Measurements from ENCODE around the gene PLSCR3.
"Not testable (repeated sequence)": the region's sequence is repeated elsewhere in the genome, so short reads cannot be mapped to it uniquely, and the experiment has no call there.

Gene PLSCR3

DNA sequence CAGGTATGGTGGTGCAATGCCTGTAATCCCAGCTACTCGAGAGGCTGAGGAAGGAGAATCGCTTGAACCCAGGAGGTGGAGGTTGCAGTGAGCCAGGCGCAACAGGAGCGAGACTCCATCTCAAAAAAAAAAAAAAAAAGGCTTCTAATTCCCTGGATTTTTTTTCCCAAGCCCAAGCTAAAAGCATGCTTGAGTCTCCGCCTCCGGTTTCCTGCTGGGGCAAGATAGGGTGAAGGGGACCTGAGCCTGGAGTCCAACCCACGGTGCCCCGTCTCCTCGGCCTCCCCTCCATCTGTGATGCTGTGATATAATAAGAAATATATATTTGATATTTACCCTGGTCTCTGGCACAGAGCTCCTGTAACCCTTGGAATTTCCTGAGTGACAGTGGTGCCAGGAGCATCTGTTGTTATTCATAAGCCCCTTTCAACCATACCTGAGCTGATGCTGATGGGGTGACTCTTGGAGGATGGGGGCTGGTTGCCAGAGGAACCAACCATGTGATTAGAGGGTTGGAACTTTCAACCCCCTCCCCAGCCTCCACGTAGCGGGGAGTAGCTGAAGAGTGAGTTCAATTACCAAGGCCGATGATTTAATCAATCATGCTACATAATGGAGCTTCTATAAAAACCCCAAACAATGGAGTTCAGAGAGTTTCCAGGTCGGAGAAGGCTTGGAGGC, 26.3 kb downstream of the PLSCR3 start:
- Histone ChIP-seq H3K9me3 (ENCODE audit: control insufficient read depth, low read length) (no peaks in the 10 kb centered on the region), H3K27me3 (replicated peaks; ENCODE audit: control insufficient read depth, insufficient read depth, low read length) (peaks cover 6% of the 10 kb centered on the region), H3K36me3 (ENCODE audit: control insufficient read depth, insufficient read depth, low read length, severe bottlenecking) (no peaks in the 10 kb centered on the region), H3K9ac (ENCODE audit: low read length) (no peak overlapping the region), H3K4me1 (ENCODE audit: control insufficient read depth, insufficient read depth, low read length) (peaks cover 8% of the 10 kb centered on the region), H3K4me3 (ENCODE audit: low read length) (no peak overlapping the region)
- no peak for DNase-seq (ENCODE audit: low read depth)

GRCh38 chr17:7367083-7367482, 27.2 kb downstream of the PLSCR3 start:
- DNase-seq (ENCODE audit: low read depth) = no peak
- Histone ChIP-seq H3K4me1 (ENCODE audit: control insufficient read depth, insufficient read depth, low read length) (peaks cover 9% of the 10 kb centered on the region), H3K4me3 (ENCODE audit: low read length) (no peak overlapping the region)

DNA sequence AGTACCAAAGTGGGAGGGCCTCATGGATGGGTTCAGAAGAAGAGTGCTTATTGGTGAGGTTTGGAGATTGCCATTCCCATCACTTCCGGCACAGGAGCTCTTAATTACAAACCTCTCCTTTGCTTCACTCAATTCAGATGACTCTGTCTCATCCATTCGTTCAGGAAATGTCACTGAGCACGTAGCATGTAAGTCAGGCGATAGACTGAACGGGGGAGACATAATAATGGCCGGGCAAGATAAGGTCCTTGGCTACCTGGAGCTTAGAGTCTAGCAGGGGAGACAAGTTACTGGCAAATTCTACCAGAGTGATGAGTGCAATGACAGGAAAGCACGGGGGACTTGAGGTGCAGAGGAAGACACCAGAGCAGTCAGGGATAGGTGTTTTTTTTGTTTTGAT, 28.4 kb downstream of the PLSCR3 start:
- not testable (repeated sequence) for H3K27me3 ChIP-seq (replicated peaks; ENCODE audit: control insufficient read depth, insufficient read depth, low read length); DNase-seq (ENCODE audit: low read depth); H3K4me1 ChIP-seq (ENCODE audit: control insufficient read depth, insufficient read depth, low read length); H3K9ac ChIP-seq (ENCODE audit: low read length); H3K9me3 ChIP-seq (ENCODE audit: control insufficient read depth, low read length); H3K36me3 ChIP-seq (ENCODE audit: control insufficient read depth, insufficient read depth, low read length, severe bottlenecking); H3K4me3 ChIP-seq (ENCODE audit: low read length)

More at GRCh38 chr17:7367083-7367482, 27.2 kb downstream of the PLSCR3 start:
- Histone ChIP-seq H3K36me3 (ENCODE audit: control insufficient read depth, insufficient read depth, low read length, severe bottlenecking) (no peaks in the 10 kb centered on the region), H3K27me3 (replicated peaks; ENCODE audit: control insufficient read depth, insufficient read depth, low read length) (peaks cover 6% of the 10 kb centered on the region), H3K9ac (ENCODE audit: low read length) (no peak overlapping the region), H3K9me3 (ENCODE audit: control insufficient read depth, low read length) (no peaks in the 10 kb centered on the region)

- no peak overlapping the region for H3K9ac ChIP-seq (ENCODE audit: low read length)
- no peaks in the 10 kb centered on the region for H3K27me3 ChIP-seq (replicated peaks; ENCODE audit: control insufficient read depth, insufficient read depth, low read length)
- H3K4me1 ChIP-seq (ENCODE audit: control insufficient read depth, insufficient read depth, low read length) = peaks cover 9% of the 10 kb centered on the region
- H3K4me3 ChIP-seq (ENCODE audit: low read length) = no peak overlapping the region
- DNase-seq (ENCODE audit: low read depth) = no peak
- no peaks in the 10 kb centered on the region for H3K9me3 ChIP-seq (ENCODE audit: control insufficient read depth, low read length)
- no peaks in the 10 kb centered on the region for H3K36me3 ChIP-seq (ENCODE audit: control insufficient read depth, insufficient read depth, low read length, severe bottlenecking)
Observed at GRCh38 chr17:7363311-7363710, 31.0 kb downstream of the PLSCR3 start.

GRCh38 chr17:7361906-7362305, 32.4 kb downstream of the PLSCR3 start:
- Histone ChIP-seq H3K27me3 (replicated peaks; ENCODE audit: control insufficient read depth, insufficient read depth, low read length) (no peaks in the 10 kb centered on the region), H3K4me1 (ENCODE audit: control insufficient read depth, insufficient read depth, low read length) (peaks cover 9% of the 10 kb centered on the region), H3K9me3 (ENCODE audit: control insufficient read depth, low read length) (no peaks in the 10 kb centered on the region), H3K4me3 (ENCODE audit: low read length) (no peak overlapping the region), H3K9ac (ENCODE audit: low read length) (no peak overlapping the region), H3K36me3 (ENCODE audit: control insufficient read depth, insufficient read depth, low read length, severe bottlenecking) (no peaks in the 10 kb centered on the region)
- no peak for DNase-seq (ENCODE audit: low read depth)

DNA sequence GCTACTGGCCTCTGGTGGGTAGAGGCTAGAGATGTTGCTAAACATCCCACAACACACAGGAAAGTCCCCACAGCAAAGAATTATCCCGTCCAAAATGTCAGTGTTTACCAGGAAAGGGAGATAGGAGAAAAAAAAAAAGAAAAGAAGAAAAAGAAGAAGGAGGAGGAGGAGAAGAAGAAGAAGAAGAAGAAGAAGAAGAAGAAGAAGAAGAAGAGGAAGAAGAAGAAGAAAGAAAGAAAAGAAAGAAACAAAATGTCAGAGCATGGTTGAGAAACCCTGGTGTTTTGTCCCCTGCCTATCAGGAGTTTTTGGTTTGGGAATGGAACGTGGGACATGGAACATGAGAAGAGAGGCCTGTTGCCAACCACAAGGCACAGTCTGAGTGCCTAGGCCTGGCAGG, 36.9 kb downstream of the PLSCR3 start:
- H3K9me3 ChIP-seq (ENCODE audit: control insufficient read depth, low read length) = no peaks in the 10 kb centered on the region
- H3K9ac ChIP-seq (ENCODE audit: low read length) = no peak overlapping the region
- peaks cover 30% of the 10 kb centered on the region for H3K4me1 ChIP-seq (ENCODE audit: control insufficient read depth, insufficient read depth, low read length)
- no peak overlapping the region for H3K4me3 ChIP-seq (ENCODE audit: low read length)
- DNase-seq (ENCODE audit: low read depth) = no peak
- H3K27me3 ChIP-seq (replicated peaks; ENCODE audit: control insufficient read depth, insufficient read depth, low read length) = no peaks in the 10 kb centered on the region
- H3K36me3 ChIP-seq (ENCODE audit: control insufficient read depth, insufficient read depth, low read length, severe bottlenecking) = no peaks in the 10 kb centered on the region

- H3K36me3 ChIP-seq (ENCODE audit: control insufficient read depth, insufficient read depth, low read length, severe bottlenecking) = no peaks in the 10 kb centered on the region
- H3K9me3 ChIP-seq (ENCODE audit: control insufficient read depth, low read length) = no peaks in the 10 kb centered on the region
- peaks cover 31% of the 10 kb centered on the region for H3K4me1 ChIP-seq (ENCODE audit: control insufficient read depth, insufficient read depth, low read length)
- H3K9ac ChIP-seq (ENCODE audit: low read length) = no peak overlapping the region
- DNase-seq (ENCODE audit: low read depth) = no peak
- no peak overlapping the region for H3K4me3 ChIP-seq (ENCODE audit: low read length)
- H3K27me3 ChIP-seq (replicated peaks; ENCODE audit: control insufficient read depth, insufficient read depth, low read length) = no peaks in the 10 kb centered on the region
Observed at GRCh38 chr17:7356756-7357155, 37.6 kb downstream of the PLSCR3 start.

DNA sequence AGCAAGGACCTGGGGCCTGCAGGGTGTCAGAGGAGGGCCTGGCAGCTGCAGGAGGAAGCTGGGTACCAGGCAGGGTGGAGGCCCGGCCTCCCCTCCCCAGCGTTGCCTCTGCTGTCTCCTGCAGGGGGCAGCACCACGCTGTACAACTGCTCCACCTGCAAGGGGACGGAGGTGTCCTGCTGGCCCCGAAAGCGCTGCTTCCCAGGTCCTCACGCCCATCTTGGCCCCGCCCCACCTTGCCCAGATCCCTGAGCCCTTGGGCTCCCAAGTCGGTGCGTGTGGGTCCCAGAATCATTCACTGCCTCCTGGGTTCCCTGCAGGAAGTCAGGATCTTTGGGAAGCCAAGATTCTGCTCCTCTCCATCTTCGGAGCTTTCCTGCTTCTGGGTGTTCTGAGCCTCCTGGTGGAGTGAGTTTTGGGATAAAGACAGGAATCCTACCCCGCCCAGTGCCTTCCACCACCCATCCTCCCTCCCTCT, 38.2 kb downstream of the PLSCR3 start:
- Histone ChIP-seq H3K27me3 (replicated peaks; ENCODE audit: control insufficient read depth, insufficient read depth, low read length) (no peaks in the 10 kb centered on the region), H3K9ac (ENCODE audit: low read length) (peak overlapping the region; percentile 27), H3K4me3 (ENCODE audit: low read length) (no peak overlapping the region), H3K9me3 (ENCODE audit: control insufficient read depth, low read length) (no peaks in the 10 kb centered on the region), H3K36me3 (ENCODE audit: control insufficient read depth, insufficient read depth, low read length, severe bottlenecking) (no peaks in the 10 kb centered on the region), H3K4me1 (ENCODE audit: control insufficient read depth, insufficient read depth, low read length) (peaks cover 31% of the 10 kb centered on the region)
- peak; percentile 82 for DNase-seq (ENCODE audit: low read depth)

DNA sequence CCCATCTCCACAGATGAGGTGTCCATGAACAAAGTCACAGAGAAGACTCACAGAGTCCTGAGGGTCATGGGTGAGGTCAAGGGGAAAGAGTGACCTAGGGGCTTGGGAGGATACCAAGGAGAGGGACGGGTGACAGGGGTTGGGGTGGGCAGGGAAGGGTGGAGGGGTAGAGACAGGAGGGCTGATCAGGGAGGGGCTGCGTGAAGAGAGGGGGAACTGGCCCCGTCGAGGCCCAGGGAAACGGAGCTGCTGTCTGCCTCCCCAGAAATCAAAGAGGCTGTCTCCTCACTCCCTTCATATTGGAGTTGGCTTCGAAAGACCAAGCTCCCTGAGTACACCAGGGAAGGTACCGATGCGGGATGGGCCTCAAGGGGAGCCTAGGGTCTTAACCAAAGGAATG, 38.8 kb downstream of the PLSCR3 start:
- H3K4me3 ChIP-seq (ENCODE audit: low read length) = no peak overlapping the region
- no peaks in the 10 kb centered on the region for H3K36me3 ChIP-seq (ENCODE audit: control insufficient read depth, insufficient read depth, low read length, severe bottlenecking)
- no peaks in the 10 kb centered on the region for H3K9me3 ChIP-seq (ENCODE audit: control insufficient read depth, low read length)
- H3K9ac ChIP-seq (ENCODE audit: low read length) = peak overlapping the region; percentile 27
- H3K27me3 ChIP-seq (replicated peaks; ENCODE audit: control insufficient read depth, insufficient read depth, low read length) = no peaks in the 10 kb centered on the region
- DNase-seq (ENCODE audit: low read depth) = no peak
- peaks cover 34% of the 10 kb centered on the region for H3K4me1 ChIP-seq (ENCODE audit: control insufficient read depth, insufficient read depth, low read length)

DNA sequence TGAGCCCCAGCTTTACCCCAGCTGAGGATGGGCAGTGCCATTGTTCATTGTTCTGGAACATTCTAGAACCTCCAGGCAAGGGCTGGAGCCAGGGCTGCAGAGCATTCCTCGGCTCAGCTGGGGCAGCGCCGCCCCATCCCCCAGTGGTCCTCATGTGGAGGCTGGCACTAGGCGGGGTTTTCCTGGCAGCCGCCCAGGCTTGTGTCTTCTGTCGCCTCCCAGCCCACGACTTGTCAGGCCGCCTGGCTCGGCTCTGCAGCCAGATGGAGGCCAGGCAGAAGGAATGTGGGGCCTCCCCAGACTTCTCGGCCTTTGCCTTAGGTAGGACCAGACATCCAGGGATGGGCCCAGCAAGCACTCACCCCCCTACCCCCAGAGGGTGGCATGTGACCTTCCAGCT, 39.3 kb downstream of the PLSCR3 start, which contains the start of gene TMEM95:
TMEM95 (plus strand) TSS at position 104 of the 400 bp plus-strand sequence; CDS start at position 153, 49 bp downstream.
- H3K4me3 ChIP-seq (ENCODE audit: low read length) = peak within 1 kb of the TSS; percentile 97
- H3K9ac ChIP-seq (ENCODE audit: low read length) = peak within 1 kb of the TSS; percentile 100
- peaks cover 34% of the 10 kb centered on the region for H3K4me1 ChIP-seq (ENCODE audit: control insufficient read depth, insufficient read depth, low read length)
- no peaks in the 10 kb centered on the region for H3K27me3 ChIP-seq (replicated peaks; ENCODE audit: control insufficient read depth, insufficient read depth, low read length)
- no peaks in the 10 kb centered on the region for H3K9me3 ChIP-seq (ENCODE audit: control insufficient read depth, low read length)
- no peaks in the 10 kb centered on the region for H3K36me3 ChIP-seq (ENCODE audit: control insufficient read depth, insufficient read depth, low read length, severe bottlenecking)
- DNase-seq (ENCODE audit: low read depth) = peak; percentile 49

- Histone ChIP-seq H3K27me3 (replicated peaks; ENCODE audit: control insufficient read depth, insufficient read depth, low read length) (no peaks in the 10 kb centered on the region), H3K9ac (ENCODE audit: low read length) (peak overlapping the region; percentile 100), H3K4me3 (ENCODE audit: low read length) (peak overlapping the region; percentile 97), H3K4me1 (ENCODE audit: control insufficient read depth, insufficient read depth, low read length) (peaks cover 41% of the 10 kb centered on the region), H3K9me3 (ENCODE audit: control insufficient read depth, low read length) (no peaks in the 10 kb centered on the region), H3K36me3 (ENCODE audit: control insufficient read depth, insufficient read depth, low read length, severe bottlenecking) (no peaks in the 10 kb centered on the region)
- no peak for DNase-seq (ENCODE audit: low read depth)
Observed at GRCh38 chr17:7354262-7354843, 40.0 kb downstream of the PLSCR3 start.

Measured in adipocyte (in vitro differentiated cells).